K562 (cell line): Measurements from ENCODE around the gene R3HDM2. TPM values are rescaled to one million over a fixed set of nuclear protein-coding genes. Genes with fewer than 3 reads are reported as not detected.
A peak's percentile ranks its signal among the peaks of the same experiment; 100 is the strongest.
"Not testable (repeated sequence)": the region's sequence is repeated elsewhere in the genome, so short reads cannot be mapped to it uniquely, and the experiment has no call there.

Experiments
- ATAC-seq: fragments of 200-7000 bp; cut with Tn5 transposase; 3 replicates; pipeline ENCODE4 v1.9.1; 2020; ENCODE audit warnings: moderate library complexity
- BruUV-seq: library from RNA; stranded (reverse); fragments of 400-500 nt; replicated peaks from 2 replicates; lab custom pipeline; 2021; lab: Mats Ljungman, UMichigan
- CTCF ChIA-PET: fragments of 300-600 bp; formaldehyde crosslinking; extraction: SDS; loops from one replicate; lab custom pipeline; 2021; ENCODE audit warnings: low intra/inter-chr PET ratio; lab: Yijun Ruan, JAX
- POLR2A ChIA-PET: fragments of 300-600, 350-650 bp; sonication (Branson Sonifier 250); formaldehyde crosslinking; extraction: SDS; loops from one replicate; lab custom pipeline; 2021; ENCODE audit warnings: antibody characterized with exemption, inconsistent platforms; lab: Yijun Ruan, JAX
- DNase-seq, 4 experiments: peaks; one replicate each; pipeline versions ENCODE4 v3.0.0 to v3.0.0-alpha.2; 2011 to 2018; ENCODE audit warnings: low spot score in 3 of 4, mixed read lengths in 3 of 4; ENCODE audit errors: extremely low read depth in 1 of 4
- FAIRE-seq: peaks from 2 replicates; lab custom pipeline; 2011; peaks lifted over from hg19 to GRCh38; lab: Jason Lieb, UNC
- H2AFZ ChIP-seq: 2 replicates; pipeline ENCODE4 v1.6.0; 2011; ENCODE audit warnings: low read depth, low read length, control low read depth, inconsistent platforms
- H3K27ac ChIP-seq: fragments of 200-600 bp; 3 replicates; pipeline ENCODE4 v1.8.0; 2011; ENCODE audit warnings: low read depth, mild to moderate bottlenecking, control low read depth, inconsistent platforms, low read length, moderate library complexity, mixed read lengths; ENCODE audit errors: extremely low read depth
- H3K27me3 ChIP-seq, 2 experiments: fragments of 300-600 bp in 1 of 2; 2 replicates in 1 of 2; 3 replicates in 1 of 2; pipeline versions ENCODE4 v1.6.0 to v1.8.0; 2011; ENCODE audit warnings: inconsistent platforms in 2 of 2, low read length in 2 of 2, mild to moderate bottlenecking in 1 of 2, mixed read lengths in 1 of 2, moderate library complexity in 1 of 2; ENCODE audit not compliant: control insufficient read depth in 2 of 2, insufficient read depth in 2 of 2
- H3K36me3 ChIP-seq: fragments of 300-600 bp; 3 replicates; pipeline ENCODE4 v1.8.0; 2011; ENCODE audit warnings: mild to moderate bottlenecking, low read length, inconsistent platforms; ENCODE audit not compliant: control insufficient read depth, insufficient read depth
- H3K4me1 ChIP-seq, 2 experiments: fragments of 200-600 bp in 1 of 2; replicated peaks in 1 of 2; 2 replicates in 1 of 2; 3 replicates in 1 of 2; pipeline versions ENCODE4 v1.5.1 to v1.8.0; 2011; ENCODE audit warnings: inconsistent platforms in 2 of 2, low read length in 2 of 2, mild to moderate bottlenecking in 1 of 2, mixed read lengths in 1 of 2, moderate library complexity in 1 of 2; ENCODE audit not compliant: control insufficient read depth in 2 of 2, insufficient read depth in 2 of 2
- H3K4me2 ChIP-seq: 2 replicates; pipeline ENCODE4 v1.6.1; 2011; ENCODE audit warnings: low read length, control low read depth, inconsistent platforms, mixed read lengths; ENCODE audit not compliant: insufficient read depth
- H3K4me3 ChIP-seq: fragments of 200-600 bp; sonication (generic), shearing (Covaris generic); 2 replicates; pipeline ENCODE4 v1.5.1; 2016; ENCODE audit warnings: control low read depth, inconsistent platforms
- H3K79me2 ChIP-seq: fragments of 200-600 bp; 3 replicates; pipeline ENCODE4 v1.8.0; 2011; ENCODE audit warnings: low read length, inconsistent platforms; ENCODE audit not compliant: control insufficient read depth, insufficient read depth
- H3K9ac ChIP-seq, 2 experiments: 2 replicates each; pipeline versions ENCODE4 v1.6.0 to v1.6.1; 2011; ENCODE audit warnings: low read depth in 2 of 2, low read length in 2 of 2, control low read depth in 1 of 2, inconsistent platforms in 1 of 2, mild to moderate bottlenecking in 1 of 2, mixed read lengths in 1 of 2; ENCODE audit not compliant: insufficient read depth in 1 of 2
- H3K9me1 ChIP-seq: one replicate; pipeline ENCODE4 v1.6.0; 2011; ENCODE audit warnings: inconsistent platforms, mild to moderate bottlenecking, low read length, moderate library complexity; ENCODE audit not compliant: control insufficient read depth, insufficient read depth
- H3K9me3 ChIP-seq: replicated peaks from 2 replicates; pipeline ENCODE4 v1.5.1; 2011; ENCODE audit warnings: low read depth, low read length, inconsistent platforms; ENCODE audit not compliant: control insufficient read depth, insufficient read depth
- H4K20me1 ChIP-seq: replicated peaks from 2 replicates; pipeline ENCODE4 v1.6.1; 2011; ENCODE audit warnings: low read length, inconsistent platforms, mixed read lengths; ENCODE audit not compliant: control insufficient read depth, insufficient read depth
- KDM1A ChIP-seq, 2 experiments: fragments of 450-650 bp; IDR thresholded peaks; 2 replicates each; pipeline ENCODE4 v1.6.1; 2016; ENCODE audit warnings: mild to moderate bottlenecking in 2 of 2
- RBFOX2 ChIP-seq: fragments of 200-400 bp; formaldehyde crosslinking; IDR thresholded peaks from 2 replicates; pipeline ENCODE4 v1.6.1; 2017; ENCODE audit warnings: low read depth, mild to moderate bottlenecking, low read length, moderate library complexity
- RBM25 ChIP-seq: fragments of 200-400 bp; formaldehyde crosslinking; IDR thresholded peaks from 2 replicates; pipeline ENCODE4 v1.6.1; 2018; ENCODE audit warnings: low read length, low read depth, moderate library complexity; ENCODE audit not compliant: severe bottlenecking
- SP1 ChIP-seq: sonication (generic); formaldehyde crosslinking; IDR thresholded peaks from 2 replicates; pipeline ENCODE4 v1.8.1; 2022; ENCODE audit warnings: mild to moderate bottlenecking, missing genetic modification reagents
- THRA ChIP-seq: fragments of 450-650 bp; IDR thresholded peaks from 2 replicates; pipeline ENCODE4 v1.6.1; 2017; ENCODE audit warnings: mild to moderate bottlenecking, moderate library complexity
- ZNF121 ChIP-seq: sonication (generic); formaldehyde crosslinking; conservative IDR thresholded peaks from 2 replicates; pipeline ENCODE4 v1.8.0; 2022; ENCODE audit warnings: missing genetic modification reagents
- WGBS: fragments of 100-300 bp; shearing (Covaris generic); methylation state at CpG from one replicate; pipeline ENCODE4 v1.1.6; 2016; ENCODE audit warnings: low coverage, mixed read lengths; ENCODE audit not compliant: insufficient coverage; ENCODE audit errors: missing lambda C conversion rate; 5-methylcytosine and 5-hydroxymethylcytosine counted together
- in situ Hi-C: fragments of 300-500 bp; cut with MboI; formaldehyde crosslinking; loops from 4 replicates; pipeline ENCODE4 v1.15.0; 2018; ENCODE audit warnings: inconsistent platforms, mixed read lengths
- intact Hi-C: fragments of 100-400 bp; cut with micrococcal nuclease; formaldehyde crosslinking; loops from 2 replicates; pipeline ENCODE4 v1.14.2; 2022
- polyA plus RNA-seq, 8 experiments: library from polyadenylated mRNA; depleted of rRNA in 4 of 8; stranded (reverse) in 5 of 8; unstranded in 3 of 8; fragments of >200 nt; fragmentation: Nextera tagmentation in 2 of 8; fragmentation: Illumina TruSeq in 1 of 8; extraction: Ambion mirVana in 2 of 8; extraction: Trizol in 1 of 8; gene quantifications; 2 replicates each; pipeline versions ENCODE4 v1.2.1 to v1.2.3, GENCODE V29; 2011 to 2014; ENCODE audit warnings: inconsistent platforms in 1 of 8, missing spikeins in 1 of 8
- total RNA-seq, 7 experiments: library from RNA; depleted of rRNA in 6 of 7; stranded (reverse); fragments of >200 nt in 6 of 7; fragmentation: Illumina TruSeq in 2 of 7; extraction: Trizol in 2 of 7; gene quantifications; 2 replicates each; pipeline versions ENCODE4 v1.2.1 to v1.2.3, GENCODE V29; 2011 to 2021; ENCODE audit warnings: low replicate concordance in 1 of 7

The R3HDM2 gene
- total and polyA plus RNA-seq, 9 of the 15 experiments (the other 6 are each of a cell fraction or from before 2014, with no cell fraction given): 3.3 to 18.8 (median 9.0) TPM

GRCh38 chr12:57428965-57429364 is 1.9 kb downstream of the R3HDM2 start:
- peak overlapping the region; percentile 94; the same call in 1 of the 2 replicates for H3K4me2 ChIP-seq
- POLR2A ChIA-PET: interaction anchor here (0.6 to 3.1 kb wide), 4 partner anchors 10 to 288 kb away, joined by 3 to 9 read pairs (median 3); no protein-coding TSS in a partner anchor
- H3K79me2 ChIP-seq: peaks cover 32% of the 10 kb centered on the region
- FAIRE-seq: no peak
- no peak overlapping the region for H2AFZ ChIP-seq
- H3K27me3 ChIP-seq: no peaks in the 10 kb centered on the region
- BruUV-seq: no TSS peak
- H3K36me3 ChIP-seq: no peaks in the 10 kb centered on the region
- no peak for DNase-seq
- H3K9me1 ChIP-seq: no peaks in the 10 kb centered on the region
- no peaks in the 10 kb centered on the region for H4K20me1 ChIP-seq
- peak overlapping the region; percentile 59 to 93 for H3K9ac ChIP-seq
- CTCF ChIA-PET: no interaction called here
- ATAC-seq: no peak
- in situ Hi-C loops: no loop called here
- no peaks in the 10 kb centered on the region for H3K9me3 ChIP-seq
- TF ChIP-seq RBM25 (peak; percentile 70), SP1 (CRISPR knock-in tag) (no peak), RBFOX2 (0 out of 2 replicates have a peak, but pooled peaks have one; percentile 3), ZNF121 (peak; percentile 97), KDM1A (IDR thresholded peaks at IDR 0.05) (peak; percentile 35 to 39; a peak in 3 of 4 replicates), THRA (no peak)
- TF ChIP-seq, all 486 proteins: peak for 4
- H3K4me1 ChIP-seq: peaks cover 11 to 12% of the 10 kb centered on the region in 2 experiments; a peak in 2 of 5 replicates
- intact Hi-C loops: no loop called here
- H3K27ac ChIP-seq: peak overlapping the region; percentile 98; the same call in 2 of the 3 replicates
- H3K4me3 ChIP-seq: peak overlapping the region; percentile 59; the same call in 1 of the 2 replicates
- WGBS: 91% methylated on average over 5 of the region's 6 CpGs

- H3K36me3 ChIP-seq, H4K20me1 ChIP-seq, H3K9ac ChIP-seq, H3K4me3 ChIP-seq, CTCF ChIA-PET, H3K27ac ChIP-seq, H2AFZ ChIP-seq, H3K9me3 ChIP-seq, H3K4me2 ChIP-seq, FAIRE-seq, DNase-seq, in situ Hi-C loops, BruUV-seq, intact Hi-C loops, ATAC-seq, H3K9me1 ChIP-seq, H3K27me3 ChIP-seq: not testable (repeated sequence)
- POLR2A ChIA-PET: interaction anchor here (3.1 kb wide), 1 partner anchor 9 kb away, joined by 9 read pairs; no protein-coding TSS in a partner anchor
- peaks cover 10 to 11% of the 10 kb centered on the region in 2 experiments; a peak in 2 of 5 replicates for H3K4me1 ChIP-seq
- peaks cover 32% of the 10 kb centered on the region for H3K79me2 ChIP-seq
- 94% methylated on average over 10 of the region's 10 CpGs for WGBS
Measured at GRCh38 chr12:57426948-57427347, 3.9 kb downstream of the R3HDM2 start.
